Measurements from ENCODE around the gene PIP4K2A.

PIP4K2A gene

GRCh38 chr10:22589851-22590514 is 124.4 kb downstream of the PIP4K2A start:
- DNase-seq = no peak

- no peak for DNase-seq
These were observed 125.9 kb downstream of the PIP4K2A start for GRCh38 chr10:22588462-22588861.

- DNase-seq = no peak
These were observed 130.7 kb downstream of the PIP4K2A start for GRCh38 chr10:22583683-22584082.

DNA sequence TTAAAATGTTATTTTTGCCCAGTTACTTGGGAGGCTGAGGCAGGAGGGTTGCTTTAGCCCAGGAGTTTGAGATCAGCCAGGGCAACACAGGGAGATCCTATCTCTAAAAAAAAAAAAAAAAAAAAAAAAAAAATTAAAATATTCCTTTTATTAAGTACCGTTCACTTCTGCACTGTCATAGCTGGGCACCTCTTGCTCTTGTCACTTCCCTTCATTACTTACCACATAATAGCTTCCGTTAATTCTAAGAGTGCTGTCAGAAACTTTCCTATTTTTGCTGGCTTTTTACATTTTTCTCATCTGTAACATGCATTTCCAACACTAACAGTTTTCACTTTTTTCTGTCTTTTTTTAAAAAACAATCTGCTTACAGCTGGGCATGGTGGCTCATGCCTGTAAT is 132.9 kb downstream of the PIP4K2A start:
- no peak for DNase-seq

GRCh38 chr10:22580711-22581110 is 133.7 kb downstream of the PIP4K2A start:
- no peak for DNase-seq

DNA sequence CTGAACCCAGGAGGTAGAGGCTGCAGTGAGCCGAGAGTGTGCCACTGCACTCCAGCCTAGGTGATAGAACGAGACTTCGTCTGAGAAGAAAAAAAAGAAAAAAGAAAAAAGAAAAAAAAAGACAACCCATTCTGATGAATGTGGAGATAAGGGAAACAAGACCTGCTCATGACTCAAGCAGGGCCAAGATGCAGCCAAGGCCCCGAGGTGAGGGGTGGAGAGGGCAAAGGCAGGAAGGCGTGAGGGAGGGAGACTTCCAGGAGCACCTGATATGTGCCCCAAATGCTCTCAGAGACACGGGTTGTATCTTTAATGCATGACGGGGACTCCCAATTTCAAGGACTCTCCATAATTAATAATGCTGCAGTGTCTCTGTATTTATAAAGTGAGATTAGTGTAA is 134.6 kb downstream of the PIP4K2A start:
- no peak for DNase-seq

DNA sequence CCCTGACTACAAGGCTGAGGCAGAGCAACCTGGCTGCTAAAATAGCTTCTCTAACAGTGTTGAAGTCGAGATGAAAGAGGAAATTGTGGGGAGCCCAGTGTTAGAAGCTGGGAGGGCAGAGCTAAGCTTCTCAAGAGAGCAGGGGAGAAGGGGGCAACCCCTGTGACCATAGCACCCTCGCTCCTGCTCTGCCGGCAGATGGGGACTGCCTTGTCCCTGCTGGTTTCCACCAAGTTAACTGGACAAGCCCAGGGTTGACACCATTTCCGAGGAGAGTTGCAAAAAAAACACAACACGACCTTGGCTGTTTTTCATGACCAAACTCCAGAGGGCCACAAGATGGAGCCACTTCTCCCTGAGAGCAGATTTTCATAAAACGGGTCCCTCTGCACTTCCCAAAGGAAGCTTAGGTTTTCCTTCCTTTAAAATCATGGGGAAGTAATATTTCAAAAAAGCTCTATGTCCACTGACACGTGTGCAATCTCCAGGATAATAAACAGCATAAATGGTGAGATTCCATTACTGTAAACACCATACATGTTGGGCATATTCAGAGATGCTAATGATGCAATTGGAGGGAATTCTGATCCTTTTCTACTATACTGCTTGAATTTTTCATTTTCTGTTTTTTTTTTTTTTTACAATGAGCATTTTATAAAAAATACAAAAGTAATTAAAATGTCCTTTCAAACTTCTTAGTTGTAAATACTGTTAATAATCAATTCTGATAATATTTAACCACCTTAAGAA is 140.4 kb downstream of the PIP4K2A start:
- peak in 3 of 6 experiments; percentile 5 to 34 (median 10) for DNase-seq

DNA sequence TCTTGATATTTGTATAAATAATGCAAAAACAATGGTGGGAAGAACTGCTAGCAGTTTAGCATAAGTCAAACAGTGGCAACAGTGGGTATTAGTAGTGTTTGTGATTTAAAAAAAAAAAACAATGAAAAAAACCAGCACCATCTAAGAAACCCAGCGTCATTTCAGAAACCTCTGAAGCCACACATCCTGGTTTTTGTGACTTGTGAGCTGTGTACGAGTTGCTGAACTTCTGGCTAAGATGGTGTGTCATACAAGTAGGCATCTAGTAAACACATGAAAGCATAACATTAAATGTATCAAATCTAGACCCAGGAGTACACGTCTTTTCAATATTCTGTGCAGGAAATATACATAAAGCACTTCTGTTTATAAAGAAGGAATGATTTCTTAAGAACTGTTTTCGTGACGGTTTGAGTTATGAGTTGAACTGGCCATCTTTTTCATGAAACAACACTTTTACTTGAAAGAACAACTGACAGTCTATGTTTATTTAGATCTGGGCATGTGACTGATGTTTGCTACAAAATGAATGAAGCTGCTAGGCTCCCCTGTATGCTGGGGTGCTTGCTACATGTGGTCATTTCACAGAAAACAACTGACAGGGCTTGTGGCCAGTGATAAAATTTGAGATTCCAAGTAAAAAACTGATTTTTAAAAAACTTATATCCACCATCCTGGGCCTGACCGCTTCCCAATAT is 143.5 kb downstream of the PIP4K2A start:
- peak in 3 of 6 experiments; percentile 17 to 33 (median 19) for DNase-seq

DNA sequence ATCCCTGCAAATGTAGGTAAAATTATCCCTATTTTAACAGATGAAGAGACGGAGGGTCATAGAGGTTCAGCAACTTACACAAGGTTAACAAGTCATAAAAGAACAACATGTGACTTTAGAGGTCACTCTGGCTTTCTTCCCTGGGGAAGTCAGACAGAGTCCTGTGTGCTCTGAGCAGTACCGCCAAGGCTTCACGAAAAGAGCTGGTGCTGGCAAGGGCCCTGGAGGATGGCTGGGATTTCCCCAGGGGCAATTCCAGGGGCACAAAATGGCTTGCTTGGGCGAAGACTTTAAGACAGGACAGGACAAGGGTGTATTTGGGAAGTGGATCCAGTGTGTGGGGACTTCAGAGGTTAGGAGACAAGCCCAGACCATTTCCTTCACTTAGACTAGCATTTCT is 144.1 kb downstream of the PIP4K2A start:
- no peak for DNase-seq

DNA sequence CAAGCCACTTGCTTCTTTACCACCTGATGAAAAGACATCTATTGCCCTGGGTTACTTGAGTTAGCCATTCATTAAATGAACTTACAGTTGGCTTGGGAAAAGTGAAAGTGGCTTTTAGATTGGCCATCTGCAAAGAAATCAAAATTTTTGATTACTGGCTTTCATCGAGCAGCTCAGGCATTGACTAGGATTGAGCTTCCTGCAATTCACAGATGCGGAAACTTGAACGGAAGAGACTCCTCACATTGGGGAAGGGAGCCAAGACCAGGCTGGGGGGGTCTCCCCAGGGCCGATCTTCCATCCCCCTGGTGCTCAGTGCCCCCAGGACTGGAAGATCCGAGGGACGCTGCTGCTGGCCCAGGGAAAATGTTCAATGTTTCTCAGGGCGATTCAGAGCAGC is 145.4 kb downstream of the PIP4K2A start:
- no peak for DNase-seq

- no peak for DNase-seq
These were observed 150.3 kb downstream of the PIP4K2A start for GRCh38 chr10:22564060-22564459.

- DNase-seq = no peak
These were observed 152.5 kb downstream of the PIP4K2A start for GRCh38 chr10:22561909-22562308.

DNA sequence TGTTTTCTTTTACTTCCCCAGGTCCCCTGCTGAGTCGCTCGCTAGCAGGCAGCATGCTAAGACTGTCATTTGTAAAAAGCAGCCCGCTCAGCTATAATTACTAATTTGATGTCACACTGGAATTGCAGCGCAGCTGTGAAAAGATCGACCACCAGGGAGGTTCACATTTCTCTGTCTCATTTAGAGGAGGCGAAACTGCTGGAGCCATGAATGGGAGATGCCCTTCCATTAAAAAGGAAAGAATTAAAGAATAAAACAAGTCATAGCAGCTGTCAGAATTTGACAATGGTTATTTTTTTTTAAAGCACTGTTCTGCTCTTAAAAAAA is 153.5 kb downstream of the PIP4K2A start:
- DNase-seq = no peak

- DNase-seq = no peak
These were observed 154.1 kb downstream of the PIP4K2A start for GRCh38 chr10:22560096-22560912.

GRCh38 chr10:22557321-22557720 is 157.1 kb downstream of the PIP4K2A start:
- DNase-seq = no peak

GRCh38 chr10:22556774-22557173 is 157.6 kb downstream of the PIP4K2A start:
- DNase-seq = no peak

DNA sequence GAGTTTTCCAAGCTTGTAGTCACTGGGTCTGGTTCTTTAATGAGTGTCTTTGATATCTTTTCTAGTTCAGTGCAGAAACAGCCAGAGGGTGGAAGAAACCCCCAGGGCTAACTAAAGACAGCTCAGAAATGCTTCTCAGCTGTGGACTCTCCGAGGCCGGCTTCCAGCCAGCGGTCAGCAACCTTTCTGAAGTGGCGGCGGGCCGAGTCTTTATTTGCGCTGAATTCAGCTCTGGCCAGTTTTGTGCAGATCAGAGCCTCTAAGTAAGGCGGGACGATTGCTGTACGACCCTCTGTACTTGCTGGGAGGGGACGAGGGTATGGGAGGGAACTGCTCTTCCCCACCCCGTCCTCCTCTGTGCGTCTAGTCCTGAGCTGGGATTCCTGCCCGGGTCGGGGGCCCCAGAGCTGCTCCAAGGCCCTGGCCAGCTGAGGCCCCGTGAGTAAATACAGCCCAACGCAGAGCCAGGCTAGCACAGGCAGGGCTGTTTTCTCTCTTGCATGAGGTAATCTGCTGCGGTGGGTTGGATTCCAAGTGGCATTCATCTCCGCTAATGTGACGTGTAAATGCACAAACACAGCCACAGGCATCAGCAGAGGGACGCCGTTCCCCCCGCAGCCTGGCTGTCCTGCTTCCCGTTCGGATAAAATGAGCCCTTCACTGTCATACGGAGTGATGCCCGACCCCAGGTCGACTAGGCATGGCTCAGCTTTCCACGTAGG is 159.8 kb downstream of the PIP4K2A start:
- DNase-seq = no peak

- no peak for DNase-seq
These were observed 160.9 kb downstream of the PIP4K2A start for GRCh38 chr10:22553452-22553995.

- DNase-seq = no peak
These were observed 161.4 kb downstream of the PIP4K2A start for GRCh38 chr10:22552888-22553378.

- no peak for DNase-seq
These were observed 162.6 kb downstream of the PIP4K2A start for GRCh38 chr10:22551681-22552365.

- peak; percentile 42 to 76 (median 57) for DNase-seq
These were observed 163.6 kb downstream of the PIP4K2A start for GRCh38 chr10:22550732-22551131.
